HEK293T (cell line): Measurements from ENCODE around the gene VSTM2L.

Source experiments
- ARNT ChIP-seq: fragments of 450-650 bp; IDR thresholded peaks from 2 replicates; pipeline ENCODE4 v1.6.1; 2017; ENCODE audit warnings: mild to moderate bottlenecking
- BHLHE40 ChIP-seq: fragments of 450-650 bp; IDR thresholded peaks from 2 replicates; pipeline ENCODE4 v1.6.1; 2016; ENCODE audit warnings: mild to moderate bottlenecking, moderate library complexity, borderline replicate concordance
- ELF4 ChIP-seq: fragments of 450-650 bp; IDR thresholded peaks from 2 replicates; pipeline ENCODE4 v1.6.1; 2017; ENCODE audit warnings: antibody characterized with exemption
- FOXA1 ChIP-seq: fragments of 450-650 bp; IDR thresholded peaks from 2 replicates; pipeline ENCODE4 v1.6.1; 2016; ENCODE audit warnings: mild to moderate bottlenecking
- FOXK2 ChIP-seq: fragments of 450-650 bp; IDR thresholded peaks from 2 replicates; pipeline ENCODE4 v1.6.1; 2016; ENCODE audit warnings: mild to moderate bottlenecking
- FOXM1 ChIP-seq: fragments of 450-650 bp; IDR thresholded peaks from 2 replicates; pipeline ENCODE4 v1.6.1; 2017; ENCODE audit warnings: mild to moderate bottlenecking, borderline replicate concordance
- HDGF ChIP-seq: fragments of 450-650 bp; IDR thresholded peaks from 2 replicates; pipeline ENCODE4 v1.6.1; 2017; ENCODE audit warnings: antibody characterized with exemption, borderline replicate concordance
- L3MBTL2 ChIP-seq: fragments of 450-650 bp; conservative IDR thresholded peaks from 2 replicates; pipeline ENCODE4 v1.6.1; 2016; ENCODE audit warnings: mild to moderate bottlenecking
- LEF1 ChIP-seq: fragments of 450-650 bp; IDR thresholded peaks from 2 replicates; pipeline ENCODE4 v1.6.1; 2017; ENCODE audit warnings: mild to moderate bottlenecking, borderline replicate concordance
- NFRKB ChIP-seq: fragments of 450-650 bp; IDR thresholded peaks from 2 replicates; pipeline ENCODE4 v1.6.1; 2016; ENCODE audit warnings: mild to moderate bottlenecking, moderate library complexity
- SP1 ChIP-seq: fragments of 450-650 bp; IDR thresholded peaks from 2 replicates; pipeline ENCODE4 v1.6.1; 2017
- SUZ12 ChIP-seq: fragments of 450-650 bp; IDR thresholded peaks from 2 replicates; pipeline ENCODE4 v1.6.1; 2016; ENCODE audit warnings: mild to moderate bottlenecking
- TARDBP ChIP-seq: fragments of 450-650 bp; IDR thresholded peaks from 2 replicates; pipeline ENCODE4 v1.6.1; 2016
- ZNF384 ChIP-seq: fragments of 450-650 bp; IDR thresholded peaks from 2 replicates; pipeline ENCODE4 v1.6.1; 2016

GRCh38 chr20:37980383-37980782 is 77.5 kb downstream of the VSTM2L start:
- no peak for TF ChIP-seq ARNT
- no peak for TF ChIP-seq FOXA1
- no peak for TF ChIP-seq TARDBP
- no peak for TF ChIP-seq ELF4
- no peak for TF ChIP-seq FOXM1
- no peak for TF ChIP-seq FOXK2
- no peak for TF ChIP-seq ZNF384
- TF ChIP-seq SUZ12 = no peak
- no peak for TF ChIP-seq LEF1
- TF ChIP-seq HDGF = no peak
- TF ChIP-seq SP1 = no peak
- no peak for TF ChIP-seq L3MBTL2
- TF ChIP-seq NFRKB = no peak
- no peak for TF ChIP-seq BHLHE40
